ENCODE data around the gene CDK5R2. TPM values are rescaled to one million over a fixed set of nuclear protein-coding genes. Genes with fewer than 3 reads are reported as not detected.

Gene CDK5R2
- total RNA-seq, 6 donors from 2014 or later = not detected

GRCh38 chr2:219009294-219009693 lies 49.8 kb downstream of the CDK5R2 start:
- no peak overlapping the region for H3K27ac ChIP-seq
- peaks cover 0 to 5% (median 0%) of the 10 kb centered on the region in 4 donors for H3K27me3 ChIP-seq
- TF ChIP-seq POLR2A (IDR thresholded peaks at IDR 0.05) = no peak
- TF ChIP-seq EP300 (IDR thresholded peaks at IDR 0.05) = no peak
- no peak for TF ChIP-seq POLR2AphosphoS5 (IDR thresholded peaks at IDR 0.05)
- no peak for TF ChIP-seq CTCF (IDR thresholded peaks at IDR 0.05)
- H3K4me1 ChIP-seq = no peaks in the 10 kb centered on the region
- H3K9me3 ChIP-seq = no peaks in the 10 kb centered on the region
- DNase-seq = no peak
- 48 to 75% methylated on average over 2 of the region's 2 CpGs for WGBS, 2 donors
- no peak for ATAC-seq (ENCODE audit: low FRiP score in 2 of 2)
- no peak overlapping the region for H3K4me3 ChIP-seq
- H3K36me3 ChIP-seq = no peaks in the 10 kb centered on the region

- no peaks in the 10 kb centered on the region for H3K9me3 ChIP-seq
- no peaks in the 10 kb centered on the region for H3K4me1 ChIP-seq
- H3K27me3 ChIP-seq = peaks cover 0 to 3% (median 0%) of the 10 kb centered on the region in 4 donors
- TF ChIP-seq CTCF (IDR thresholded peaks at IDR 0.05) (peak in 2 of 6 experiments; percentile 24 to 26), POLR2AphosphoS5 (IDR thresholded peaks at IDR 0.05) (no peak)
- no peak for DNase-seq
- no peaks in the 10 kb centered on the region for H3K36me3 ChIP-seq
- peak in 1 of 2 donors; percentile 11 for ATAC-seq (ENCODE audit: low FRiP score in 2 of 2)
- H3K27ac ChIP-seq = no peak overlapping the region
- 34 to 46% methylated on average over 3 to 6 of the region's 6 CpGs for WGBS, 2 donors
- H3K4me3 ChIP-seq = no peak overlapping the region
These were observed 50.8 kb downstream of the CDK5R2 start for GRCh38 chr2:219010162-219010756.

- no peaks in the 10 kb centered on the region for H3K36me3 ChIP-seq
- 86% methylated on average over 5 of the region's 5 CpGs for WGBS, 2 donors
These were observed 51.4 kb downstream of the CDK5R2 start for GRCh38 chr2:219010873-219011272.

More at GRCh38 chr2:219010873-219011272, 51.4 kb downstream of the CDK5R2 start:
- H3K4me1 ChIP-seq = no peaks in the 10 kb centered on the region
- no peak overlapping the region for H3K4me3 ChIP-seq
- no peaks in the 10 kb centered on the region for H3K27me3 ChIP-seq
- H3K27ac ChIP-seq = no peak overlapping the region
- no peaks in the 10 kb centered on the region for H3K9me3 ChIP-seq
- no peak for TF ChIP-seq POLR2AphosphoS5 (IDR thresholded peaks at IDR 0.05)
- TF ChIP-seq EP300 (IDR thresholded peaks at IDR 0.05) = no peak
- TF ChIP-seq POLR2A (IDR thresholded peaks at IDR 0.05) = no peak
- TF ChIP-seq CTCF (IDR thresholded peaks at IDR 0.05) = no peak
- no peak for DNase-seq
- ATAC-seq (ENCODE audit: low FRiP score in 2 of 2) = no peak

Small RNA genes within 50 kb of the gene (small RNA-seq; reads per million reads assigned to genes)
- 2,346 to 12,534 (median 7,330) reads per million in 4 donors for gene MIR375
- gene RNU6-642P = 0 reads per million in 4 donors

Other genes with a start within 250 kb of the CDK5R2 start
- 10 to 100 TPM; 21.1 to 46.1 (median 31.7) TPM for gene TTLL4, start 248.8 kb upstream of the CDK5R2 start, total RNA-seq
- 100 to 1,000 TPM in 5 of 6 donors, 10 to 100 TPM in 1; 70.1 to 178 (median 160) TPM for gene CYP27A1, start 177.5 kb upstream of the CDK5R2 start, total RNA-seq
- gene PRKAG3, start 127.9 kb upstream of the CDK5R2 start, total RNA-seq = not detected
- 1 to 10 TPM in 1 of 6 donors, under 1 TPM in 2, not detected in 3; 0.31 to 4.2 (median 0.44) TPM for gene WNT6, start 99.9 kb upstream of the CDK5R2 start, total RNA-seq
- 1 to 10 TPM in 1 of 6 donors, under 1 TPM in 3, not detected in 2; 0.15 to 1.0 (median 0.55) TPM for gene WNT10A, start 78.8 kb upstream of the CDK5R2 start, total RNA-seq
- not detected for gene FEV, start 25.5 kb downstream of the CDK5R2 start, total RNA-seq
- gene CRYBA2, start 33.8 kb downstream of the CDK5R2 start, total RNA-seq = not detected
- 10 to 100 TPM in 3 of 6 donors, 1 to 10 TPM in 2, under 1 TPM in 1; 0.26 to 18.7 (median 10.7) TPM for gene CFAP65, start 81.8 kb downstream of the CDK5R2 start, total RNA-seq
- gene IHH, start 101.3 kb downstream of the CDK5R2 start, total RNA-seq = 1 to 10 TPM in 3 of 6 donors, under 1 TPM in 1, not detected in 2; 0.80 to 4.4 (median 1.5) TPM
- 10 to 100 TPM in 5 of 6 donors, 1 to 10 TPM in 1; 7.9 to 26.2 (median 14.3) TPM for gene NHEJ1, start 201.1 kb downstream of the CDK5R2 start, total RNA-seq
- gene SLC23A3, start 210.4 kb downstream of the CDK5R2 start, total RNA-seq = 1 to 10 TPM in 4 of 6 donors, under 1 TPM in 2; 0.33 to 6.3 (median 2.6) TPM
- gene CNPPD1, start 217.3 kb downstream of the CDK5R2 start, total RNA-seq = 10 to 100 TPM; 42.7 to 86.8 (median 49.4) TPM
- gene RETREG2, start 218.6 kb downstream of the CDK5R2 start, total RNA-seq = 100 to 1,000 TPM in 1 of 6 donors, 10 to 100 TPM in 5; 46.1 to 100 (median 60.5) TPM
- 10 to 100 TPM; 38.7 to 59.7 (median 43.3) TPM for gene ZFAND2B, start 247.1 kb downstream of the CDK5R2 start, total RNA-seq

Data from upper lobe of left lung (tissue), 6 donors.